GM23338 (cell line): ENCODE measurements around the gene SLC25A26. TPM values are rescaled to one million over a fixed set of nuclear protein-coding genes. Genes with fewer than 3 reads are reported as not detected.

Experiments used
- ATAC-seq: fragments of 200-7000 bp; cut with Tn5 transposase; 3 replicates; pipeline ENCODE4 v1.9.1; 2020
- DNase-seq: peaks from one replicate; pipeline ENCODE4 v3.0.0-alpha.2; 2015; ENCODE audit warnings: low spot score
- H2AFZ ChIP-seq: fragments of 200-600 bp; sonication (generic); 2 replicates; pipeline ENCODE4 v1.8.0; 2016; ENCODE audit warnings: antibody characterized with exemption, mild to moderate bottlenecking, moderate library complexity
- H3F3A ChIP-seq: fragments of 200-600 bp; sonication (generic); replicated peaks from 2 replicates; pipeline ENCODE4 v1.8.0; 2017; ENCODE audit warnings: antibody characterized with exemption, mixed run types, low read depth
- H3K27ac ChIP-seq: fragments of 200-600 bp; sonication (generic); 2 replicates; pipeline ENCODE4 v1.6.1; 2016; ENCODE audit warnings: low read depth
- H3K27me3 ChIP-seq: fragments of 200-600 bp; sonication (generic); 2 replicates; pipeline ENCODE4 v1.8.0; 2016; ENCODE audit warnings: mild to moderate bottlenecking, mixed run types, moderate library complexity; ENCODE audit not compliant: insufficient read depth
- H3K36me3 ChIP-seq: fragments of 200-600 bp; sonication (generic); 2 replicates; pipeline ENCODE4 v1.8.0; 2016; ENCODE audit warnings: mild to moderate bottlenecking; ENCODE audit not compliant: insufficient read depth
- H3K4me1 ChIP-seq: fragments of 200-600 bp; sonication (generic); 2 replicates; pipeline ENCODE4 v1.8.0; 2016; ENCODE audit warnings: mild to moderate bottlenecking, moderate library complexity; ENCODE audit not compliant: insufficient read depth
- H3K4me2 ChIP-seq: fragments of 200-600 bp; sonication (generic); 2 replicates; pipeline ENCODE4 v1.7.1; 2017; ENCODE audit warnings: mixed run types
- H3K4me3 ChIP-seq: fragments of 200-600 bp; sonication (generic); 2 replicates; pipeline ENCODE4 v1.6.1; 2016; ENCODE audit warnings: mixed run types
- H3K79me2 ChIP-seq: fragments of 200-600 bp; sonication (generic); replicated peaks from 2 replicates; pipeline ENCODE4 v1.8.0; 2017; ENCODE audit warnings: mild to moderate bottlenecking; ENCODE audit not compliant: insufficient read depth
- H3K9me2 ChIP-seq: fragments of 200-600 bp; sonication (generic); 2 replicates; pipeline ENCODE4 v1.8.0; 2017; ENCODE audit not compliant: insufficient read depth
- H4K20me1 ChIP-seq: fragments of 200-600 bp; sonication (generic); replicated peaks from 2 replicates; pipeline ENCODE4 v1.8.0; 2017; ENCODE audit warnings: mild to moderate bottlenecking; ENCODE audit not compliant: insufficient read depth
- H3K27ac Mint-ChIP-seq: 2 replicates; pipeline ENCODE4 v1.8.0; 2020; ENCODE audit warnings: inconsistent platforms, mild to moderate bottlenecking, moderate library complexity, mixed read lengths
- H3K27me3 Mint-ChIP-seq: 3 replicates; pipeline ENCODE4 v1.8.0; 2022; ENCODE audit warnings: low read depth, mild to moderate bottlenecking, moderate library complexity, mixed read lengths, inconsistent platforms; ENCODE audit not compliant: insufficient read depth, poor library complexity
- H3K36me3 Mint-ChIP-seq: 3 replicates; pipeline ENCODE4 v1.8.0; 2021; ENCODE audit warnings: low read depth, mild to moderate bottlenecking, inconsistent platforms, moderate library complexity, mixed read lengths
- H3K4me1 Mint-ChIP-seq: 3 replicates; pipeline ENCODE4 v1.8.0; 2020; ENCODE audit warnings: mild to moderate bottlenecking, inconsistent platforms, mixed read lengths
- H3K4me3 Mint-ChIP-seq: 3 replicates; pipeline ENCODE4 v1.8.0; 2021; ENCODE audit warnings: moderate library complexity, mild to moderate bottlenecking, inconsistent platforms, mixed read lengths
- H3K9me3 Mint-ChIP-seq: 3 replicates; pipeline ENCODE4 v1.8.0; 2020; ENCODE audit warnings: moderate library complexity, mild to moderate bottlenecking, inconsistent platforms, mixed read lengths
- CREB1 ChIP-seq: fragments of 250-450 bp; sonication (Bioruptor Pico); IDR thresholded peaks from 2 replicates; pipeline ENCODE4 v1.5.0; 2020; ENCODE audit warnings: low read depth, mild to moderate bottlenecking, moderate library complexity
- EZH2 ChIP-seq: fragments of 200-600 bp; sonication (generic); IDR thresholded peaks from one replicate; pipeline ENCODE4 v1.8.0; 2017; ENCODE audit warnings: antibody characterized with exemption, mild to moderate bottlenecking, low read depth; ENCODE audit not compliant: unreplicated experiment
- EZH2phosphoT487 ChIP-seq: fragments of 200-600 bp; sonication (generic); IDR thresholded peaks from one replicate; pipeline ENCODE4 v1.8.1; 2018; ENCODE audit warnings: antibody characterized with exemption; ENCODE audit not compliant: unreplicated experiment
- JUNB ChIP-seq: IDR thresholded peaks from one replicate; pipeline ENCODE4 v1.6.1; 2016; ENCODE audit warnings: antibody characterized with exemption; ENCODE audit not compliant: unreplicated experiment
- POLR2AphosphoS5 ChIP-seq: IDR thresholded peaks from 2 replicates; pipeline ENCODE4 v1.6.1; 2016; ENCODE audit warnings: antibody characterized with exemption, low read depth
- STAT1 ChIP-seq: IDR thresholded peaks from one replicate; pipeline ENCODE4 v1.6.1; 2016; ENCODE audit warnings: antibody characterized with exemption; ENCODE audit not compliant: unreplicated experiment
- ZNF114 ChIP-seq: fragments of 250-450 bp; sonication (Bioruptor Pico); IDR thresholded peaks from 2 replicates; pipeline ENCODE4 v1.5.0; 2020; ENCODE audit warnings: mild to moderate bottlenecking, moderate library complexity
- ZNF331 ChIP-seq: fragments of 250-450 bp; sonication (Bioruptor Pico); IDR thresholded peaks from 2 replicates; pipeline ENCODE4 v1.5.0; 2020; ENCODE audit warnings: low read depth, mild to moderate bottlenecking, moderate library complexity
- ZNF462 ChIP-seq: fragments of 250-450 bp; sonication (Bioruptor Pico); IDR thresholded peaks from 2 replicates; pipeline ENCODE4 v1.5.0; 2020; ENCODE audit warnings: mild to moderate bottlenecking, moderate library complexity
- polyA plus RNA-seq: library from polyadenylated mRNA; unstranded; fragments of >200 nt; fragmentation: Nextera tagmentation; extraction: Ambion mirVana; gene quantifications from 2 replicates; pipeline ENCODE4 v1.2.1, GENCODE V29; 2016
- total RNA-seq: library from RNA; depleted of rRNA; stranded (reverse); fragments of >200 nt; shearing (Covaris generic); gene quantifications from 2 replicates; pipeline ENCODE4 v1.2.3, GENCODE V29; 2014
- TF ChIP-seq, protein P1 (sequence below): IDR thresholded peaks from 2 replicates; pipeline ENCODE4 v1.6.1; 2016; ENCODE audit warnings: antibody characterized with exemption

The SLC25A26 gene
- total and polyA plus RNA-seq, 2 experiments from 2014 or later, result 24.8 to 40.2 TPM

GRCh38 chr3:66426135-66426534, 205.3 kb downstream of the SLC25A26 start (continued):
- TF ChIP-seq ZNF462 (CRISPR knock-in tag) (no peak), ZNF114 (CRISPR knock-in tag) (no peak), STAT1 (no peak), CREB1 (CRISPR knock-in tag) (no peak)

- Histone ChIP-seq H3K79me2 (peaks cover 100% of the 10 kb centered on the region), H3K27ac (no peak overlapping the region), H4K20me1 (peaks cover 37% of the 10 kb centered on the region), H3F3A (no peaks in the 10 kb centered on the region), H2AFZ (no peak overlapping the region), H3K27me3 (no peaks in the 10 kb centered on the region), H3K36me3 (peaks cover 13% of the 10 kb centered on the region), H3K4me1 (peaks cover 39% of the 10 kb centered on the region), H3K4me2 (no peak overlapping the region), H3K4me3 (no peak overlapping the region), H3K9me2 (peaks cover 4% of the 10 kb centered on the region; the same call in 1 of the 2 replicates)
- no peak for DNase-seq
- Mint-ChIP-seq H3K4me1 (peaks cover 71% of the 10 kb centered on the region), H3K36me3 (peaks cover 74% of the 10 kb centered on the region), H3K27me3 (peaks cover 11% of the 10 kb centered on the region), H3K27ac (0 out of 2 replicates have a peak overlapping the region, but pooled peaks have one; percentile 3), H3K9me3 (peaks cover 19% of the 10 kb centered on the region), H3K4me3 (no peak overlapping the region)
- no peak for ATAC-seq
- TF ChIP-seq EZH2 (no peak), POLR2AphosphoS5 (no peak), JUNB (no peak), EZH2phosphoT487 (no peak), ZNF331 (CRISPR knock-in tag) (no peak), ZNF462 (CRISPR knock-in tag) (no peak)
- TF ChIP-seq, protein P1, sequence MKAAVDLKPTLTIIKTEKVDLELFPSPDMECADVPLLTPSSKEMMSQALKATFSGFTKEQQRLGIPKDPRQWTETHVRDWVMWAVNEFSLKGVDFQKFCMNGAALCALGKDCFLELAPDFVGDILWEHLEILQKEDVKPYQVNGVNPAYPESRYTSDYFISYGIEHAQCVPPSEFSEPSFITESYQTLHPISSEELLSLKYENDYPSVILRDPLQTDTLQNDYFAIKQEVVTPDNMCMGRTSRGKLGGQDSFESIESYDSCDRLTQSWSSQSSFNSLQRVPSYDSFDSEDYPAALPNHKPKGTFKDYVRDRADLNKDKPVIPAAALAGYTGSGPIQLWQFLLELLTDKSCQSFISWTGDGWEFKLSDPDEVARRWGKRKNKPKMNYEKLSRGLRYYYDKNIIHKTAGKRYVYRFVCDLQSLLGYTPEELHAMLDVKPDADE, result no peak
Observed at GRCh38 chr3:66427352-66427751, 206.6 kb downstream of the SLC25A26 start.
